Stomach (tissue), 4 donors: ENCODE measurements around the gene FADS6.

Source experiments
- CTCF ChIP-seq, 7 experiments: fragments of 450-650 bp in 4 of 7; fragments of 200-600 bp in 3 of 7; sonication (generic) in 3 of 7; IDR thresholded peaks; one replicate each; pipeline ENCODE4 v1.5.1; 2016 to 2019; ENCODE audit warnings: antibody characterized with exemption in 7 of 7, control low read depth in 2 of 7, mild to moderate bottlenecking in 1 of 7
- EP300 ChIP-seq: sonication (generic); formaldehyde crosslinking; IDR thresholded peaks from one replicate; pipeline ENCODE4 v1.6.1; 2017; ENCODE audit warnings: antibody characterized with exemption
- POLR2A ChIP-seq, 4 donors: fragments of 450-650 bp; IDR thresholded peaks; one replicate each; pipeline ENCODE4 v1.6.1; 2016; ENCODE audit warnings: antibody characterized with exemption in 4 of 4, control low read depth in 2 of 4, mild to moderate bottlenecking in 1 of 4, moderate library complexity in 1 of 4
- POLR2AphosphoS5 ChIP-seq, 3 donors: sonication (generic); formaldehyde crosslinking; IDR thresholded peaks; one replicate each; pipeline ENCODE4 v1.6.1; 2016; ENCODE audit warnings: antibody characterized with exemption in 3 of 3

- TF ChIP-seq POLR2A (IDR thresholded peaks at IDR 0.05) (no peak), POLR2AphosphoS5 (IDR thresholded peaks at IDR 0.05) (no peak), CTCF (IDR thresholded peaks at IDR 0.05) (no peak), EP300 (no peak)
Measured at GRCh38 chr17:74917430-74917829, 24.0 kb upstream of the FADS6 start.
